NCI-H524 (cell line): ENCODE data around the gene STXBP5.

Source experiments
- DNase-seq, 2 experiments: peaks; one replicate each; lab custom pipeline; 2025; lab: John Stamatoyannopoulos, UW

Gene STXBP5

DNA sequence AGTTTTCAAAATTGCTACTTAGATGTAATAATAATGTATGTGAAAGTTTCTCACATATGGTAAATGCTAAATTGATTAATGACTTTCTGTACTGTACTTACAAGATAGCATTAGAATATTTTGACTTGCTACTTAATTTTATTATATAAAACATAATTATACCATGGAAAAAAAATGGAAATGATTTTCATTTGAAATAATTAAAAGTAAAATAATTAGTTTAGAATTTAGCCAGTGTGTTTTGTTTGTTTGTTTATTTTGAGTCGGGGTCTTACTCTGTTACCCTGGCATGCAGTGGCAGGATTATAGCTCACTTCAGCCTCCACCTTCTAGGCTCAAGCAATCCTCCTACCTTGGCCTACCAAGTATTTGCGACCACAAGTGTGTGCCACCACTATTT, 7.1 kb downstream of the STXBP5 start:
- DNase-seq = no peak

DNA sequence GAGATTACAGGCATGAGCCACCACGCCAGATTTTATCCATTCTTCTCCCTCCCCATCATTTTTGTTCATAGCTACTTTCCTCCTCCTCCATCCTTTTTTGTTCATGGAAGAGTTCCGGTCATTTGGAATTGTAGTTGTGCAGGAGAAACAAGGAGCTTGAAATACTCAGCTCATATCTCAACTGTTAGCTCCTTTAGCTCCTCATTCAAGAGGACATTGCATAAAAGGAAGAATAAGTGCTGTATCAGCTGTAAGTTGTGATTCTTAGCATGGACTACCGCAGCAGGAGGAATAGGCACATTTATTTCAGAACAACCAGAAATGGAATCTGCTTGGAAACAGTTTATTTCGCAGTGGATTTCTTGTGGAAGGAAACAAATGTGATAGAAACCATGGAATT, 7.6 kb downstream of the STXBP5 start:
- no peak for DNase-seq

DNA sequence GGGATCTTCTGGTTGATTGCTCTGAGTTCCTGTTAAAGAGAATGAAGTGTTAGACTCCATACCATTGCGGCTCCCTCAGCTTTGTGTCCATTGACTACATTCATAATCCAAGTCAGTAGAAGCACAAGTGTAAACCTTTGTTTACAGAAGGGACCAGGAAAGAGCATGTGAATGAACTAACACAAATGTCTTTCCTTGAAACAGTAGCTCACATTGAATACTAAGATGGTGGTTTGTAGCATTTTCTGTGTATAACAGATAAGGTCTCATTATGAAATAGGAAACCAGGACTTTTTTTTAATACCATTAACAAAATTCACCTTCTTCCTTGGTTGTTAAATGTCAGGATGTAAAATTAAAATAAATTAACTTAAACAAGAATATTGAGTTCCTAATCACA, 8.4 kb downstream of the STXBP5 start:
- no peak for DNase-seq

DNA sequence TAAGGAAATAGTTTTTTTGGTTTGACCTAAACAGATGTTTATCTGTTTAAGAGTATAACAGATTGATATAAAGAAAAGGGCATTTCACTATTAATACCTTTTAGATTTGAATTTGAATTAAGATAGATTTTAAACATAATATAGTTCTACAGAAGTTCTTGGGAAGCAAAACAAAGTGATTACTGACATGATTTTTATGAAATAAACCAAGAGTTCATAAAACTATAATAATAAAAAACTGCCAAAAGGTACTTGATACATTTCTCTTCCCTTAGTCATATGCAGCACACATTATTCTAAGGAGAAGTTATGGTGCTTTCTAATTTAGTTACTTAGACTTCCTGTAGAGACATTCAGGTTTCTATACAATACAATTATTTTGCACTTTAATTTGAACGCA, 9.6 kb downstream of the STXBP5 start:
- no peak for DNase-seq

DNA sequence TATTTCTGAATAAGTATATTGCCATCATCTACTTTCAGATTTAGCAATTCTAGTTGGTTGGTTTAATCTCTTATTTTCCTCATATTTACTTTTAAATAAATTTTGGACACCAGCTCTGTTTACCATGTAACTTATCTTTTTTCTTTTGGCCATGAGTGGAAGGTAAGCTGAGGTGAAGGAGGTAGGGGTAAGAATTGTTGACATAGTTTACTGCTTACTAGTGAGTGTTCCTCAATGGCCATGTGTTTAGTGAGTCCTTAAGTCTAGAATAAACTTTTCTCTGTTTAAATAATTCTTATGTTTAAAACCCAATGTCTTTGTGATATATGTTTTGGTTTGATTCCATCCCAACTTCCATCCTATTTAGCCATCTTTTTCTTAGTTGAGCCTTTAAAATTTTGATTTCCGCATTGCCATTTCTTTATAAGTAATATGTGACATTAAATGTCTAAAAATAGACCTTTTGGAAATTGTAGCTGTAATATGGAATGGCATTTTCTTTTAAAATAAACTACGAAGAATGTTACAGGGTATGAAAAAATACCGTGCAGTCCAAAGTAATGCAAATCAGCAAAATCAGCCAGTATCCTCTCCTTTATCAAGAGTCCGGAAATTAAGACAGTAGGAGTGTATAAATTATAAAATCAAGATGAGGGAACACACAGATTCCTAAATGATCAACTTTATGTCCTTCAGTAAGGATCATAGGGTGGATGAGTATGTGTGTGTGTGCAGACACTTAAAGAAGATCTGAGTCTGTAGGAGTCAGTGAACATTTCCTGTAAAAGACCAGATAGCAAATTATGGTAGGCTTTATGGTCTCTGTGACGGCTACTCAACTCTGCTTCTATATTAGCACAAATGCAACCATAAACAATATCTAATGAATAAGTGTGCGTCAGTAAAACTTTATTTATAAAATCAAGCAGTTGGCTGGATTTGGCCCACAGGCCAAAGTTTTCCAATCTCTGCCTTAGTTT, 10.3 kb downstream of the STXBP5 start:
- DNase-seq = no peak

DNA sequence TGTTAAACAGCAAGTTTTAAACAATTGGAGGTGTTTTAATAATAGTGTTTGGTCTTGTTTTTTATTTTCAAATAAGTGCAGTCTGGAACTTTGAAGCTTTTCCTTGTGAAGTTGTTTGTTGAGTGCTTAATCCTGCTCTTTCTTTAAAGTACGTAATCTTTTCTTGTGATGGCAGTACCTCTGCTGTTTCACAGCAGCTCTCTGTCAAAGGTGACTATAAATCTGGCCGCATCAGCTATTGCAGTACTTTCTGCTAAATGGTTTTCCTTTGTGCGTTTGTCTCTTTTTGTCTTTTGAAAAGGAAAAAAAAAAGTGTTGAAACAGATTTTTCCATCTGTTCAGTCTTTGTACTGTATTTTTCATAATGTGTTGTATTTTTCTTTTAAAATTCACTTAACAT, 12.7 kb downstream of the STXBP5 start:
- DNase-seq = no peak

DNA sequence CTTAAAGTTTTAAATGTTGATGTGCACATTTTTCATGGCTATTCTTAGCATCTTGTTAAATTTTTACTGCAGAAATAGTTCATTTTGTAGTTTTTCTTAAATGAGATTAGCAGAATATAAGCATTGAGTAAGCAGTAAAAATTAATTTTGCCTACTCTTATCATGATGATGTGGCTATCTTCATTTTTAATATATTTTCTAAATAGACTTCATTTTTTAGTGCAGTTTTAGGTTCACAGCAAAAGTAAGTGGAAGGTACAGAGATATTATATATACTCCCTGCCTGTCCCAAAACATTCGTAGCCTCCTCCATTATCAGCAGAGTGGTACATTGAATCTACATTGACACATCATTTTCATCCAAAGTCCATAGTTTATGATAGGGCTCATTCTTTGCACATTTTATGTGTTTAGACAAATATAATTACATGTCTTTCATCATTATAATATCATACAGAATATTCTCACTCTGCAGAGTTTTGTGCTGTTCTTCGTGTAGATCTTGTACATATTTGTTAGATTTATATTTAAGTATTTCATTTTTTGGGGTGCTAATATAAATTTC, 13.7 kb downstream of the STXBP5 start:
- no peak for DNase-seq

DNA sequence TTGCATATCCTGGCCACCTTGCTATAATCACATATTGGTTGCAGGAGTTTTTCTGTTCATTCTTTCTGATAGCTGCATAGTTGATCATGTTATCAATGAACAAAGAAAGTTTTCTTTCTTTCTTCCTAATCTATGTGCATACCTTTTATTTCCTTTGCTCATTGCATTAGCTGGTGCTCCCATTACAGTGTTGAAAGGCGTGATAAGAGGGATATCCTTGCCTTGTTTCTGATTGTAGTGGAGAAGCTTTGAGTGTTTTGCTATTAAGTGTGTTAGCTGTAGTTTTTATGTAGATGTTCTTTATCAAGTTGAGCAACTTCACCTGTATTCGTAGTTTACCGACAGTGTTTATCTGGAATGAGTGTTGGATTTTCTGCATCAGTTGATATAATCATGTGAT, 14.6 kb downstream of the STXBP5 start:
- DNase-seq = no peak

DNA sequence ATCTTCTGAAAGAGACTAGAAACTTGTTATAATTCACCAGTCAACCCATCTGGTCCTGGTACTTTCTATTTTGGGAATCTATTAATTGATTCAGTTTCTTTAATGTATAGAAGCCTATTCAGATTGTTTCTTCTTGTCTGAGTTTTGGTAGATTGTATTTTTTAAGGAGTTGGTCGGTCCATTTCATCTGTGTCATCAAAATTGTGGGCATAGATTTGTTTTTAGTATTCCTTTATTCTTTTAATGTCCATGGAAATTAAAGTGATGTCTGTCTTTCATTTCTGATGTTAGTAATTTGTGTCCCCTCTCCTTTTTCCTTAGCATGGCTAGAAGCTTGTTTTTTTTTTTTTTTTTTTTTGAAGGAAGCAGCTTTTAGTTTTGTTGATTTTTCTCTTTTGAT, 15.2 kb downstream of the STXBP5 start:
- no peak for DNase-seq

DNA sequence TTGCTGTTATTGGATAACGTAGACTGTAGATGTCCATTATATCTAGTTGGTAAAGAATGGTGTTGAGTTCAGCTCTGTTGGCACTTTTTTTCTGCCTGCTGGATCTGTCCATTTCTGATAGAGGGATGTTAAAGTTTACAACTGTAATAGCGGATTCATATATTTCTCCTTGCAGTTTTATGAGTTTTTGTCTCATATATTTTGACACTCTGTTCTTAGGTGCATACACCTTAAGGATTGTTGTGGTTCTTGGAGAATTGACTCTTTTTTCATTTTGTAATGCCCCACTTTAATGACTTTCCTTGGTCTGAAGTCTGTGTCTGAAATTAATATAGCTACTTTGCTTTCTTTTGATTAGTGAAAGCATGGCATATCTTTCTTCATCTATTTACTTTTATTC, 16.1 kb downstream of the STXBP5 start:
- no peak for DNase-seq

DNA sequence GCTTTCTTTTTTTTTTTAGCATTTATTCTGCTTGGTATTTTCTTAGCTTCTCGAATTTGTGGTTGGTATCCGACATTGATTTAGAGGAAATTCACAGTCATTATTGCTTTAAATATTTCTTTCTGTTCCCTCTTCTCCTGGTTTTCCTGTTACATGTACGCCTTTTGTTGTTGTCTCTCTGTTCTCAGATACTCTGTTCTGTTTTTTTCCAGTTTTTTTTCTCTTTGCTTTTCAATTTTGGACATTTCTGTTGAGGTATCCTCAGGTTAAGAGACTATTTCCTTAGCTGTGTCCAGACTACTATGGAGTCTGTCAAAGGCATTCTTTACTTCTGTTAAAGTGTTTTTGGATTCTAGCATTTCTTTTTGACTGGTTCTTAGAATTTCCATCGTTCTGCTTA, 17.5 kb downstream of the STXBP5 start:
- DNase-seq = no peak

DNA sequence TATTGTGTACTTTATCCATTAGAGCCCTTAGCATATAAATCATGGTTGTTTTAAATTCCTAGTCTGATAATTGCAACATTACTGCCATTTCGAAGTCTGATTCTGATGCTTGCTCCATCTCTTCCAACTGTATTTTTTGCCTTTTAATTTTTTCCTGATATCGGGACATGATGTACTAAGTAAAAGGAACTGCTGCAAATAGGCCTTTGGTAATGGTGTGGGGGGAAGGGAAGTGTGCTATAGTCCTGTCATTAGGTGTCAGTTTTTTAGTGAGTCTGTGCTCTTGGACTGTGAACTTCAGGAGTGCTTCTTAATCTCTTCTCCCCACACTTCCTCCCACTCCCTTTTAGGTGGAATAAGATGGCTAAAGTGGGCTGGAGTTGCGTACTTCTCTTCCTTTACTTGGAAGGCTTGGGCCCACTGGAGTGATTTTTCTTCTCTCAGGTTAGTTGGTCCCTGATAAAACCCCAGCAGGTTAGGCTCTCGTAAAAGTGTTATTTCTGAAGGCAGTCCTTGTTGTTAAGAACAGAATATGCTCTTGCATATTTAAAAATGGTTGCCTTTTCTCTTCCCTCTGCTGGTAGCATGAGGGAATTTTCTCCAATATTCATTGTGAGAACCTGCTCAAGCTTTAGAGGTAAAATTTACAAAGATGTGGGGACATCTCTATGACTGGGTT, 18.1 kb downstream of the STXBP5 start:
- peak in 1 of 2 experiments; percentile 33 for DNase-seq

DNA sequence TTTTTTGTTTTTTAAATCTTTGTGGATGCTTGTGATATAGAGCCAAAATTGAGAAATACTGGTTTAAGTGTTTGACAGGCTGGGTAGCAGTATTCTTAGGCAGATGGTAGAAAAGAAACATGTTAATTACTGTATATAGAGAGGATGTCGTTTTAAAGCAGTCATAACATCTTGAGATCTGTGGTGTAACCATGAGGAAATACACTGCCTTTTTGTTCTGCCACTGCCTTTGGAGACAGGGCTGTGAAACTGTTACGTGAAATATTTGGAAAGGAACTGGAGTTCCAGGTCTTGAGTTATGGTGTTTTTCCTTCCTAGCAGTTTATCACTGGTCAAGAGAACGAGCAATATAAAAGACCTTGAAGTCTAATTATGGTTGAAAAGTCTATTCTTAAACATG, 19.5 kb downstream of the STXBP5 start:
- DNase-seq = no peak

DNA sequence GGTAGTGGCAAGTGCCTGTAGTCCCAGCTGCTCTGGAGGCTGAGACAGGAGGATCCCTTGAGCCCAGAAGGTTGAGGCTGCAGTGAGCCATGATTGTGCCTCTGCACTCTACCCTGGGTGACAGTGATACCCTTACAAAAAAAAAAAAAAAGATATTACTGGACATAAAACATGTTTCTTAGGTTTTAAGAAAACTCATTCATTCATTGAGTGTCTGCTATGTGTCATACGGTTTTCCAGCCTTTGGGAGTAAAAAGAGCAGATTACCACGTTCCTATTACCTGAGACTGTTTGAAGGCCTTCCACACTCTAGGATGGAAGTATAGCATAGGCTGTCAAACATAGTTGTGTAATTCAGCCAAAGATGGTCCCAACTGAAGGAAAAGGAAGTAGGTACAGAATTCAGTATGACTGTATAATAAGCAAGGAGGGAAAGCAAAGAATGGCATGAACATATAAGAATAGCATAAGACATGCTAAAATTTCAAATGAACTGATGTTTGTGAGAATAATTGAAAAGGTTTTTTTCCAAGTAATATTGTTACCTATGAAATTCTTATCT, 22.0 kb downstream of the STXBP5 start:
- DNase-seq = no peak

DNA sequence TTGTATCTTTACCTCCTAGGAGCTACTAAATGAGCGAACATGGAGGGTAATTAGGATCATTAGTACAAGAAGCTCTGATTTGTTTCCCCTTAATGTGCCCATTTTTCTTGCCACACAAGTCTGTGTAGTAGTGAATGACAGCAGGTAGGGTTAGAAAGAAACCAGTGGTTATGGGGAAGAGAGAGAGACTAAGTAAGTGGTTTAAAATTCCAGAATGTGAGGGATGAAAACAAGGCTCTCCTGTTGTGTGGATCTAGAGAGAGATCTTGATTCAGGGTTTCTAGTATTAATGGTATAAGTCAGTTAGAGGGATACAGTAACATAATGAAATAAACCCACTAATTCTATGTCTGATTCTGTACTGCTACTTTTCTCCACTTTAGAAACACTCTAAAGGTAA, 22.7 kb downstream of the STXBP5 start:
- DNase-seq = no peak

DNA sequence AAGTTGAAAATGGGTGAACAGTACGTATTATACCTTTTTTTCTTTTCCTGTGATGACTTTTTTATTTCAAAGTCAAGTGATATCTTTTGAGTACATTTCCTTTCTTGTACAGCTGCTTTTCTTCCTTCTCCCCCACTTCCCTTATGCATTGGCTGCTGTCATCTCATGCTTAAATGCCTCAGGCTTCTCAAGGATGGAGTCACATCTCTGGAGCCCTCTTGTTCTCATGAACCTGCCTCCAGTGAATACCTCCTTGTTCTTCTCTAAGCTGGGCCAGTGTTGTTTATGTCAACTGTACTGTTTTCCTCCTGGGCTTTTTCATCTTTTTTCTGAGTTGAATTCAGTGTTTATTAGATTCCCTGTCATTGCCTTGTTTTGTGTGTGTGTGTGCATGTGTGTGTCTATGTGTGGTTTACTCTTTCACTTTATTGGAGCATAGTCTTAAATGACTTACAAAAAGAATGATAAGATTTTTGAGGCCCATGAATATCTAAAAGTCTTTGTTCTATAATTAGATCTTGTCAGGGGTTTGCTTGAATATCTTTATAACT, 23.6 kb downstream of the STXBP5 start:
- no peak for DNase-seq

DNA sequence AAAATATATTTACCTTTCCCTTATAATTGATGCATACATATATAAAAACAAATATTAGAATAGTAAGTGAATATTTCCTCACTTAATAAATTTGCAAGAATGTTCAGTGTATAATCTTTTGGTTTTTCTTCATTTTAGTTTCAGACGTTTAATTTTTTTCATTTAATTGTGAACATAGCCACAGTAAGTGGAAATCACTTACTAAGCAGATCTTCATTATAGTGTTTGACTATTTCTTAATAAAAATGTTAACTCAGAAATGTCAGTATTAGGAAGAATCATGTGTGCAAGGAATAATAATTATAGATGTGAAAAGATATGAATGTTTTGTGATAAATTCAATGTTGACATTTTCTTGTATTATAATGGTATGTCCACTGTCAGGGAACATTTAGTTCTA, 27.4 kb downstream of the STXBP5 start:
- DNase-seq = no peak

DNA sequence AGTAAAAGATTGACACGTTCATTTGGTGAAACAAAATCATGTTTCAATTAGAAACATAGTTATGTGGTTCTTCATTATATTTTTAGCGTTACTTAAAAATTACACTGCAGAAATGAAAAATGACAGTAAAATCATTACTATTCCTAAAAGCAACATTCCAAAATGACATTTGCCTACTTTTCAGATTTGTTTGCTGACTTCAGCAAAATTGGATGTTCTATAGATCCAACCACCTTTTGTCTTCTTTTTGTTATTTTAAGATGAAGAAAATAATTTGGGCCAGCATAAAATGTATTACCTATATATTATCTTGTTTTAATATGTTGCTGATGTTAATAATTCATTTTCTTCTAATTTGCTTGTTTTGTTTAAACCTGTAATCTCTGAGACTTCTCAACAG, 30.5 kb downstream of the STXBP5 start:
- no peak for DNase-seq

DNA sequence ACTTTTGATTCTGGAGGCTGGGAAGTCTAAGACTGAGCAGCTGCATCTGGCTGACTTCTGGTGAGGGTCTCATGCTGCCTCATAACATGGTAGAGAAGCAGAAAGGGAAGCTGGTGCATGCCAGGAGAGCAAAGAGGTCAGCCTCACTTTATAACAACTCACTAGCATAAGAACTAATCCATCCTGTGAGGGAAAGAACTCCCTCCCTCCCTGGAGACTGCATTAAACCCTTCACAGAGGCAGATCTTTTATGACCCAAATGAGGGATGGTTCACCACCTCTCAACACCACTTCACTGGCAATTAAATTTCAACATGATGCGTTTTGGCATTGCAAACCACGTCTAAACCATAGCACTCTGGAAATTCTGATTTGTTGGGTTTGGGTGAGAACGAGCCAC, 33.9 kb downstream of the STXBP5 start:
- DNase-seq = no peak

DNA sequence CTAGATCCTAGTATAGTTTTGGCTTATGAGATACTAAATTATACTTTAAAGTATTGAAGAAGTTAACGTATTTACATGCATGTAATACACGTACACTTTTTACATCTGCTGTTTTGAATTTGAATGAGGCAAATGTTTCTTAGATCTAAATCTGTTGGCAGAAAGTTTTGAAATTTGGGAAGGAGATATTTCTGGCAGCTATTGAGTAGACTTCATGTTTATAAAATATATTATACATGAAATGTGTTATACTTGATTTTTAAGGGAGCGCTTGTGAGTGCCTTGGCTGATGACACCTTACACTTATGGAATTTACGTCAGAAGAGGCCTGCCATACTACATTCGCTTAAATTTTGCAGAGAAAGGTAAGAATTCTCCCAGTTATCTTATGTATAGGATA, 34.7 kb downstream of the STXBP5 start:
- no peak for DNase-seq

DNA sequence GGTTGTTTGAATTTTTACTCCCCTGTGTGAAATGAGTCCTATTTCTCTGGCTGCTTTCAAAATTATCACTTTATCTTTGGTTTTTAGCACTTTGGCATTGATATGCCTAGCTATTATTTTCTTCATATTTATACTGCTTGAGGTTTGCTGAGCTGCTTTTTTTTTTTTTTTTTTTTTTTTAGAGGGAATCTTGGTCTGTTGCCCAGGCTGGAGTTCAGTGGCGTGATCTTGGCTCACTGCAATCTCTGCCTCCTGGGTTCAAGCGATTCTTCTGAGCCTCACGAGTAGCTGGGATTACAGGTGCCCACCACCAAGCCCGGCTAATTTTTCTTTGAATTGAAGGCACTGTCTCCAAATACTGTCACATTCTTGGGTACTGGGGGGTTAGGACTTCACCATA, 40.6 kb downstream of the STXBP5 start:
- no peak for DNase-seq

DNA sequence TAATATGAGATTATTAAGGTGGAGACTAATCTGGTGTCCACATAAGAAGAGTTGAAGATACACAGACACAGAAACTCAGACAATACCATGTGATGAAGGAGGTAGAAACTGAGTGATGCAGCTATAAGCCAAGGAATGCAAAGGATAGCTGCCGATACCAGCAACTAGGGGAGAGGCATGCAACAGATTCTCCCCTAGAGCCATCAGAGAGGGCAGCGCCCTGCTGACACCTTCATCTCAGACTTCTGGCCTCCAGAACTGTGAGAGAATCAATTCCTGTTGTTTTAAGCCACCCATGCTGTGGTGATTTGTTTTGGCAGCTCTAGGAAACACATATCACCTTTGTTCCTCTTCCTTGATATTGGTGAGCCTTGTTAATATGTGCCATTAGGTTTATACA, 41.5 kb downstream of the STXBP5 start:
- DNase-seq = no peak
